GM12801 (cell line): ENCODE data around the gene DYRK1B.

Experiments used
- CTCF ChIP-seq: IDR thresholded peaks from one replicate; pipeline ENCODE4 v1.5.1; 2011; ENCODE audit warnings: control low read depth; ENCODE audit not compliant: insufficient read length; ENCODE audit errors: extremely low read depth

The DYRK1B gene

DNA sequence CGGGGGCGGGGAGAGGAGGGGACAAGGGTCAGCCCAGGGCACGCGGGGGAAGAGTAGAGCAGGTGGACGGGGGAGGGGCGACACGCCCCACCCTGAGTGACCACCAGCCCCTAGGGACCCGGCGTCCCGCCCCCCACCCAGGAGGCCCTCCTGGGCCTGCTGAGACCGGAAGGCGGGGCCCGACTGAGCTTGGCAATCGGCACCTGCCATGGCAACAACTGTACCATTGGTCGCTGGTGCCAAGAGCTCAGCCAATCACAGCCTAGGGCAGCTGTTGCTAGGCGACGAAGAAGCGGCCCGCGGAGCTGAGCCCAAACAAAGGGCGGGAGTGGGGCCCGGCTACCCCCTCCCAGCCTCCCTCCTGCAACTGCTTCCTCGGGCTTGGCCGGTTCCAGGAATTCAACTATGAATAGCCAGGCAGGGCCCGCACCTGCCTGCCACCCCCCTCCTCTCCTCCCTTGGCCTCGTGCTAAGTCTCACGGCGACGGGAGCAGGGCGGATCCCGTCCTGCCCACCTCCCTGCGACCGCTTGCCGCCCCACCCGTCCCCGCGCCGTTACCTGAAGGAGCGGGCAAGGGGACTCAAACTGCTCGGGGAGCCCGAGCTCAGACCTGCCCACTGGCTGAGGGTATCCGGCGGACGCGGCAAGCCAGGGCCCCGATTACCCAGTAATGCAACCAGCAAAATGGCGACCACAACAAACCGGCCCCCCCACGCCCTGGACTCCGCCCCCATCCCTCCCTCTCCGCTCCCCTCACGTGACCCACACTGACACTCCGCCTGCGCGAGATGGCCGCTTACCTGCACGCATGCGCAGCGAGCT is at the start of gene DYRK1B:
Gene DYRK1B (minus strand): TSS at position 699 of the 823 bp plus-strand sequence. CDS start 2,295 bp downstream, outside the sequence.
- no peak for TF ChIP-seq CTCF

GRCh38 chr19:39878398-39878797 is 44.4 kb upstream of the DYRK1B start:
- no peak for TF ChIP-seq CTCF

GRCh38 chr19:39874404-39874803 is 40.4 kb upstream of the DYRK1B start:
- TF ChIP-seq CTCF, result no peak

DNA sequence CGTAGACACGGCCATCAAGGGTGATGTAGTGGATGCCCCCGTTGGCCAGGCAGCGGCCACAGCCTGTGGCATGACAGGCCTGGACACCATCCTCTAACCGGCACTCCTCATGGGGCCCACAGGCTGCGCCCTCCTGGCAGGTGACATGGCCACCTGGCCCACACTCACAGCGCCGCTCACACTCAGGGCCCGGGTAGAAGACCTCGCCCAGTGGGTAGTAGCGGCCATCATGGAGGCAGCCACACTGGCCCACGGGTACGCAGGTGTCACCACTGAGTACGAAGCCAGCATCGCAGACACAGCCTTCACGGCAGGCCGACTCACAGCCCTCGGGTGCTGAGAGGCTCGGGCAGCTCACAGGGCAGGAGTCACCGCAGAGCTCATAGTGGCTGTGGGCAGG is 39.4 kb upstream of the DYRK1B start:
- TF ChIP-seq CTCF, result no peak

- TF ChIP-seq CTCF, result no peak
Measured at GRCh38 chr19:39871886-39872866, 38.2 kb upstream of the DYRK1B start.

GRCh38 chr19:39871362-39871761 is 37.4 kb upstream of the DYRK1B start:
- no peak for TF ChIP-seq CTCF

GRCh38 chr19:39870171-39870971 is 36.4 kb upstream of the DYRK1B start:
- no peak for TF ChIP-seq CTCF
